NOMO-1 treated with DMSO at 0.1 percent for 48 hours (cell line): Measurements from ENCODE around the gene ARL2.
A peak's percentile ranks its signal among the peaks of the same experiment; 100 is the strongest.
"Not testable (repeated sequence)": the region's sequence is repeated elsewhere in the genome, so short reads cannot be mapped to it uniquely, and the experiment has no call there.

Experiments used
- DNase-seq: peaks from one replicate; lab custom pipeline; 2025; ENCODE audit not compliant: unreplicated experiment; lab: John Stamatoyannopoulos, UW

The ARL2 gene

DNA sequence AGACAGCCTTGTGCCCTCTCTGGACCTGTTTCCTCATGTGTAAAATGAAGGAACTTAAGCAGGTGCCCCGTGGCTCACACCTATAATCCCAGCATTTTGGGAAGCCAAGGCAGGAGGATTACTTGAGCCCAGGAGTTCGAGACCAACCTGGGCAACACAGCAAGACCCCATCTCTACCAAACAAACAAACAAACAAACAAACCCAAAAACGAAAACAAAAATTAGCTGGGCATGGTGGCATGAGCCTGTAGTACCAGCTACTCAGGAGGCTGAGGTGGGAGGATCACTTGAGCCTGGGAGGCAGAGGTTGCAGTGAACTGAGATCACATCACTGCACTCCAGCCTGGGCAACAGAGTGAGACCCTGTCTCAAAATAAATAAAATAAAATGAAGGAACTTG is 10.0 kb upstream of the ARL2 start:
- DNase-seq: not testable (repeated sequence)

DNA sequence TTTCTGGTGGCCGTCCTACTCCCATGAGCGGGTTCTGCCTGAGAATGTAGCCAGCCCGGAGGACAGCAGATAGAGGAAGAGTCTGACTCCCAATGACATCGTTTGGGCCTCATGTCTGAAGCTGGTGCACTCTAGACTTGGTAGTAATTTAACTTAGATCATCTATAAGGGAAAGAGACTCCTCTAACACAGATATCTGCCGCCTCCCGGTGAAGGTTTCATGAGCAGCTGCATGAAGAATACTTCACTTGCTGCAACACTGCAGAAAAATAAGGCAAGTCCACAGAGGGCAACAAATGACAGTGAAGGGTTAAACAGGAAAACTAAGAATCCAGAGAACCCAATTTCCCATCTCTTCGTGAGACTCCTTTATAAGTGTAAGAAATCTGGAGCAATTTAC is 5.9 kb upstream of the ARL2 start:
- no peak for DNase-seq

DNA sequence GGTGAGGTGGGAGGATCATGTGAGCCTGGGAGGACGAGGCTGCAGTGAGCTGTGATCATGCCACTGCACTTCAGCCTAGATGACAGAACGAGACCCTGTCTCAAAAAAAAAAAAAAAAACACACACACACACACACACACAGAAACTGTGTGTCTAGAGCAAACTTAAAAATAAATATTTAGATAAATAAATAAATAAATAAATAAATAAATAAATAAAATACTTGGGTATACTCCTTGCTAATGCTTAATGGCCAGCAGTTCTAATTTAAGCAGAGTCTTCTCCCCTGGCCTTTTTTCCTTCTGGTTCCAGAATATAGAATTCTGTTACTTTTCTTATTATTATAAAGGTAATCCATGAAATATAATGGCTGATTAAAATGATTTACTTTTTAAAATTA is 5.1 kb upstream of the ARL2 start:
- no peak for DNase-seq

DNA sequence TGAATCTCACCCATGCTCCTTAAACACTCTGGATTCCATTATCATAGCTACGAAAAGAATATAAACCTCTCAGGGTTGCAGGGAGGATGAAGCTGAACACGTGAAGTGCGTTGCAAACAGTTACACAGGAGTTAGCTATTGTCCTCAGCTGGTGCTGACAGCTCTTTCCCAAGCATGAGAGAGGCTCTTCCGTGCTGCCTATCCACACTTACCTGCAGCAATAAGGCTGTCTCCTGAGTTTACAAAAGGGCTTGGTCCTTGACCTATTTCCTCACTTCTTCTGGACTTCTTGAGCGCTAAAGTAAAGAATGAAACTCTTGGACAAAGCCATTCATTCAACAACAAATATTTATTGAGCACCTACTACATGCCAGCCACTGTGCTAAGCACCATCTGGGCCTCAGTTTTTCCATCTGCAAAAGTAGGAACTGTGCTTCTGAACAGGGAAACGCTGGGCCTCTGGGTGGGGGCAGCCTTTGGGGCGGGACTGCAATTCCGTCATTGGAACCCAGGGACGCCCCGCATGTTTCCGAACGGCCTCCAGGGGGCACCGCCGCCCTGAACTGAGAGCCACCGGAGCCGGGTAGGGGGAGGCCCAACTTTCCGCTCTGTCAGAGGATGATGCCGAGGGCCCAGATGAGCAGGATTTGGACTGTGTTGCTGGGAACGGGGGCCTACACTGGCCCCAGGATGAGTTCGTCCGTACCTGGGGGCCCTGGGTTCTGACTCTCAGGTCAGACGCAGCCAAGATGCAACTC is 651 bp upstream of the ARL2 start:
- DNase-seq: peak; percentile 93

DNA sequence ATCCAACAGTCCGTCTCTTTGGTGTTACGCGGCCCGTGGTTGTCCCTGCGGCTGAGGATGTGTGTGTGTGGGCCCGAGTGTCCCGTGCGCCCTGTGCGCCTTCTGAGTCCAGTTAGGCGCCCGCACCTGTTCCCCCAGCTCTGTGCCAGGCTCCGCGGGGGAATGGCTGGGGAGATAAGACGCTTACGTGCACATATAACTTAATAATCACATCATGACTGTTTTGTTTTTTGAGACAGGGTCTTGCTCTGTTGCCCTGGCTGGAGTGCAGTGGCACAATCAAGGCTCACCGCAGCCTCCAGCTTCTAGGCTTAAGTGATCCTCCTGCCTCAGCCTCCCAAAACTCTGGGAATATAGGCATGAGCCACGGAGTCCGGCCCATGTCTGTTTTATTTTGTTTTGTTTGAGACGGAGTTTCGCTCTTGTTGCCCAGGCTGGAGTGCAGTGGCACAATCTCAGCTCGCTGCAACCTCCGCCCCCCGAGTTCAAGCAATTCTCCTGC is 817 bp downstream of the ARL2 start:
- DNase-seq: peak; percentile 16

DNA sequence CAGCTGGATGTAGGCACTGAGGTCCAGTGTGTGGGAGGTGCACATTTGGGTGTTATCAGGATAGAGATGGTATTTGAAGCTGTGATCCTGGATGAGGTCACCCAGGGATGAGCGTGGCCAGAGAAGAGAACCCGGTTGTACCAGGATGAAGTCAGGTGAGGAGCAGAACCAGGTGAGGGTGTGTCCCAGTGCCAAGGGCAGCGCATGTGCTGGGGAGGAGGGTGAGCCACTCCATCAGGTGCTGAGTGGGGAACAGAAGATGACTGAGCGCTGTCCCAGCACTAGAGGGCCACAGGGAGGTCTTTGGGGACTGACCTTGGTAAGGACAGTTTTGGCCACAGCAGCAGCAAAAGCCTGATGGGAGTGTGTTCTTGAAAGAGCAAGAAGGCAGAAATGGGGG is 2.7 kb downstream of the ARL2 start:
- DNase-seq: no peak

DNA sequence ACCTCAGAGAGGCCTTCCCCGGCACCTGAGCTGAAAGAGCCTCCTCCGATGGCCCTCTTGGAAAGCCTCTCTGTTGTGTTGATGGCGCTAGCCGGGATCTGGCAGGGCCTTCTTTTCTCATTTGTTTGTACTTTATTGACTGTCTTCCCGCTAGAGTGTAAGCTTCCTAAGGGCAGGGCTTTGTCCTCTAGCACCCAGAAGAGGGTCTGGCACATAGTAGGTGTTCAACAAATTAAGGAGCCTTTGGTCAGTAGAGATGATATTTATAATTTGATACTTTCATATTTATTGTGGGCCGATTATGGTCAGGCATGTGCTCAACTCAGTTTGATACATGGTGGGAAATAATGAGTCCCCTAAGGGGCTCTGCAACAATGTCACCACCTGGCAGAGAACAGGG is 4.0 kb downstream of the ARL2 start:
- DNase-seq: no peak

DNA sequence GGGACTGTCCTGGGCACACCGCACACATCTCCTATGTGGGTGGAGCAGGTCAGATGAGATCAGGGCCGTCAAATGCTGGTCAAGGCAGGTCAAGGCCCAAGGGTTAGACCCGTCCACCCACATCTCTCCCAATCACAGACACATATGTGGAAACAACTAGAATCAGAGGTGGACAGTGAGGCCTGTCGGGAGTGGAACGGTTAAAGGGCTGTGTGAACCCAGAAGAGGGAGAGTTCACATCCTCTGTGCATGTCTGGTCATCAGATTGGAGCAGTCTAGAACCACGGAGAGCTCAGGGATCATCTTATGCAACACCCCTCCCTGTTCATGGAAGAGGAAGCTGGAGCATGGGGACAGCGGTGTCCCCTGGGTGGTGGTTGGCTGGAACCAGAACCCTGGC is 5.9 kb downstream of the ARL2 start:
- no peak for DNase-seq

DNA sequence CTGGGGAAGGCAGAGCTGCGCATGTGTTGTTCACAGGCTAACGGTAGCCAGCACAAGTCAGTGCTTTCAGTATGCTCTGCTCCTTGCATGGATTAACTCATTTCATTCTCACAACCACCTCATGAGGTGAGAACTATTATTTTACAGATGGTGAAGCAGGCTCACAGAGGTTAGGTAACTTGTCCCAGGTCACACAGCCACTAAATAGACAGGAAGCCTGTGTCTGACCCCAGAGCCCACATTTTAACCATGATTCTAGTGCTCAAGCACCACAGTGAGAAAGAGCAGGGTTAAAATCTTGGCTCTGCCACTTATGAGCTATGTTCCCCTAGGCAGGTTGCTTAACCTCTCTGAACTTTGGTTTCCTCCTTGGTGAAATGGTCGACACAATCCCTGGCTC is 7.0 kb downstream of the ARL2 start:
- no peak for DNase-seq

DNA sequence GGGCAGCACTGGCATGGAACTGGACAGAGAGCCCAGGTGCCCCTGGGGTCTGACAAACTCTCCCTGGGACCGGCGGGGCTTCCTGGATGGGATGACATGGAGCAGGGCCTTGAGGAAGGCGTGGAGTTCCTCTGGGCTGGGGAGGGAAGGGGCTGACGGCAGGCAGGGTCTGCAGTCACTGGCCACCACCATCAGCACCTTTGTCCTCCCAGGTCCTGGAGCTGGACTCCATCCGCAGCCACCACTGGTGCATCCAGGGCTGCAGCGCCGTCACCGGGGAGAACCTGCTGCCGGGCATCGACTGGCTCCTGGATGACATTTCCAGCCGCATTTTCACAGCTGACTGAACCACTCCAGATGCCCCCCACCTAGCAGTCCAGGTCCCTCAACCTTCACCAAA is 7.5 kb downstream of the ARL2 start:
- DNase-seq: no peak

DNA sequence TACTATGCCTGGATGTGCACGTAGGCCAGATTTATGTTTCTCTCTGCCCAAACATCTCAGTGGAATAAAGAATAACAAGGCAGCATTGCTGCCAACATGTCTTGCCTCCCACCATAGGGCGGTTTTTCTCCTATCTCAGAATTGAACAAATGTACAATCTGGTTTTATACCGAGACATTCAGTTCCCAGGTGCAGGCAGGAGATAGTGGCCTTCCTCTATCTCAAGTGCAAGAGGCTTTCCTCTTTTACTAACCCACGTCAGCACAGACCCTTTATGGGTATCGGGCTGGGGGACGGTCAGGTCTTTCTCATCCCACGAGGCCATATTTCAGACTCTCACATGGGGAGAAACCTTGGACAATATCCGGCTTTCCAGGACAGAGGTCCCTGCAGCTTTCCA is 9.5 kb downstream of the ARL2 start:
- not testable (repeated sequence) for DNase-seq

DNA sequence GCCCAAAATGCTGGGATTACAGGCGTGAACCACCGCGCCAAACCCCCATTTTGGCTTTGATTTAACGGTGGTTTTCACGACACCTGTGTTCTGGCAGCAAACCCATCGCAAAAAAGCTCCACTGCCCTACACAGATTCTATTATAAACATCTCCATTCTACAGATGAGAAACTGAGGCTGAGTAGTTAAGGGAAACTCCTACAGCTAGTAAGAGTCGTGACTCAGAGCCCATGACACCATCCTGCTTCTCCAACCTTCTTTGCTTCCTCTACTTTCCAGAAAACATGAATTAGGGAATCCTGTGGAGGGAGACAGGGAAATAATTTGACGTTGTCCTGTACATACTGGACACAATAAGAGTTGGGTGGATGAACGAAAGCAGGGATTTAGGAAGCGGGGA is 12.8 kb downstream of the ARL2 start:
- DNase-seq: no peak

DNA sequence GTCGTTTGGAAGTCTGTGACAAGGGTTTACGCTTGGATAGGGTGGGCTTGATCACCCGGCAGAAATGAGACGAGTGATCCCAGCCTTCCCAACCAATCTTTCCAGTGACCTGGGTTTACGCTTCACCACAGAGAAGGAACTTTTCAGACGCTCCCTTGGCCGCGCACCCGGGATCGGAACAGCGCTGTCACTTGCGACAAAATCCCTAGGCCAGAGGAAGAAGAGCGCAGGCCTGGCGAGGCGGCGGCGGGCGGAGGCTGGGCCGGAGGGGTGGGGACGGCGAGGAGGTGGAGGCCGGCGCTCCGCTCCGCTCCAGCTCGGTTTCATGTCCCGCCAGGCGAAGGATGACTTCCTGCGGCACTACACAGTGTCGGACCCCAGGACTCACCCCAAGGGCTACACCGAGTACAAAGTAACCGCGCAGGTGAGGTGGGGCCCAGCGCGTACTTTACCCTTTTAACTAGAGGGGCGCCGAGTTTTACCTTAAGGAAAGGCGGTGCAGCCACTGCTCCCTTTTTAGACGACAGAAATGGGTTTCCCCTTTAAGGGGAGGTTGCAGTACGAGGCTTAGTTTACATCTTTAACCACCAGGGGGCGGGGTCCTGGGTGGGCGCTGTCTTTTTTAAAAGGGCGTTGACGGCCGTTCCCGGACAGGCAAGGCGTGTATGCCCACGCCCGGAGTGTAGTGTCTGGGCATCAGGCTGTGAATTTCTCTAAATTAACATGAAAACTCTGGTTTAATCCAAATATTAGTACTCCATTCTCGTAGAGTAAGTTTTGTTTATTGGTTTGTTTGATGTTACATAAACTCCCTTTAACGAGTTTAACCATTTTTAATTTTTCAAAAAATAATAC is 13.5 kb downstream of the ARL2 start, which contains the start of gene SNX15:
Gene SNX15 (plus strand): TSS at position 227 of the 855 bp plus-strand sequence. CDS start 99 bp downstream, at position 326.
- peak; percentile 96 for DNase-seq

DNA sequence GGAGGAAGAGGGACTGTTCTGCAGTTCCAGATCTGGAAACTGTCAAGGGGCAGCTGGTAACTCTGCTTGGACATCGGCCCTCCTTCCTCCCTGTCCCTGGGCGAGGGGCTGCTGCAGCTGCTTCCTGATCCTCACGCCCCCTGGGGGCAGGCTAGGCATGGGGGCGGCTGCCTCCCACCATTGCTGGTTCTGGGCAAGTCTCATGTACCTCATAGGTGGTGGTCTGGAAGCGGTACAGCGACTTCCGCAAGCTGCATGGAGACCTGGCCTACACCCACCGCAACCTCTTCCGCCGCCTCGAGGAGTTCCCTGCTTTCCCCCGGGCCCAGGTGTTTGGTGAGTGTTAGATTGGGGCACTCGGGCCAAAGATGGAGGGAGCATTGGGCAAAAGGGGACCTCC is 18.3 kb downstream of the ARL2 start:
- DNase-seq: no peak

DNA sequence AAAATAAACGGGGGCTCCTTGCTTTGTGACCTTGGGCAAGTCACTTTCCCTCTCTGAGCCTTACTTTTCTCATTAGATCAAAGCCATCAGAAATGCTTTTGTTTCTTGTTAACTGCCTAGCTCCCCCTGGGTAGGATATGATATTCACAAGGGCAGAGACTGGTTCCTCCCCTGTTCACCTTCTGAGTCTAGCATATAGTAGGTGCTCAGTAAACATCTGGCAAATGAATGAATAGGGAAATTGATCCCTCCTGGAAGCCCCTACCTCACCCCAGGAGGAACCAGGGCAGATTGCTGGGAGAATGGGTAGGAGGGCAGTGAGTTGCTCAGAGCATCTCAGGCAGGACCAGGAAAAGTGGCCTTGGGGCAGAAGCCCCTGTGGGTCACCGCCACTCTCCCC is 20.5 kb downstream of the ARL2 start:
- DNase-seq: no peak

DNA sequence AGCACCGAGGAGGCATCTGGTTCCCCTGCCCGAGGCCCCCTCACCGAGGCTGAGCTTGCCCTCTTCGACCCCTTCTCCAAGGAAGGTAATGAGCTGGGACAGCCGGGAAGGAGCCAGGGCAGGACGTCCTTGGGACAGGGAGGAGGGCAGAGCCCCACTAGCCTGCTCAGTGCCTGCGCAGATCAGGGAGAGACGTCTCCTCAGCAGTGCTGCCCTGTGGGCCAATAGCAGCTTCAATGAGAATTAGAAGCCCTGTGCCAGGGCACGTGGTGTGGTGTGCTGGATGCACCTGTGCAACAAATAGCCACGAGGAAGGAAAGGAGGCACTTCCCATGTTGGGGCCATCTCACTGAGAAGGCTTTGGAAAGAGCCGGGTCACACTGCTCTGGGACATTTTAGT is 21.6 kb downstream of the ARL2 start:
- no peak for DNase-seq

DNA sequence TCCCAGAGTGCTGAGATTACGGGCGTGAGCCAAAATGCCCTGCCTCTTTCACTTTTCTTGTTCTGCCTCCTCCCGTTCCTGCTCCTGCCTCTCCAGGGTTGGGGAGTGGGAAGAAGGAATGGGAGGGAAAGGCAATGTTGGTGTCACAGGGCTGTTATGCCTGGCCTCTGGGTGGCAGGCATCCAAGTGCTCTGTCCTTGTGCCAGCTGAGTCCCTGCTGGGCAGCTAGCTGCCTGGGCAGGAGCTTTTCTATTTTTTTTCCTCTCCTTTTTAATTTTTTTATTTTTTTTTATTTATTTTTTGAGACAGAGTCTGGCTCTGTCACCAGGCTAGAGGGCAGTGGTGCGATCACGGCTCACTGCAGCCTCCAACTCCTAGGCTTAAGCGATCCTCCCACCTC is 23.0 kb downstream of the ARL2 start:
- DNase-seq: no peak

DNA sequence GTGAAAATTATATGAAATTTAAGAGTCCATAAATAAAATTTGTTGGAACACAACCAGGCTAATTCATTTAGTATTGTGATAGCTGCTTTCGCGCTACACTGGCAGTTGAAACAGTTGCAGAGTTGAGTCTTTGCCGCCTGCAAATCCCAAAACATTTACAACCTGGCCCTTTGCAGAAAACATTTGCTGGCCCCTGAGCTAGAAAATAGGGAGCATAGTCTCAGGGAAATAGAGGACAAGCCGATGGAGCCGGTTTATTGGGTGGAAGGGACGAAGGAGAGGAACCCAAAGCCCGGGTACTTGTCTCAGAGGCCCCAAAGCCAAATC is 26.5 kb downstream of the ARL2 start:
- no peak for DNase-seq

DNA sequence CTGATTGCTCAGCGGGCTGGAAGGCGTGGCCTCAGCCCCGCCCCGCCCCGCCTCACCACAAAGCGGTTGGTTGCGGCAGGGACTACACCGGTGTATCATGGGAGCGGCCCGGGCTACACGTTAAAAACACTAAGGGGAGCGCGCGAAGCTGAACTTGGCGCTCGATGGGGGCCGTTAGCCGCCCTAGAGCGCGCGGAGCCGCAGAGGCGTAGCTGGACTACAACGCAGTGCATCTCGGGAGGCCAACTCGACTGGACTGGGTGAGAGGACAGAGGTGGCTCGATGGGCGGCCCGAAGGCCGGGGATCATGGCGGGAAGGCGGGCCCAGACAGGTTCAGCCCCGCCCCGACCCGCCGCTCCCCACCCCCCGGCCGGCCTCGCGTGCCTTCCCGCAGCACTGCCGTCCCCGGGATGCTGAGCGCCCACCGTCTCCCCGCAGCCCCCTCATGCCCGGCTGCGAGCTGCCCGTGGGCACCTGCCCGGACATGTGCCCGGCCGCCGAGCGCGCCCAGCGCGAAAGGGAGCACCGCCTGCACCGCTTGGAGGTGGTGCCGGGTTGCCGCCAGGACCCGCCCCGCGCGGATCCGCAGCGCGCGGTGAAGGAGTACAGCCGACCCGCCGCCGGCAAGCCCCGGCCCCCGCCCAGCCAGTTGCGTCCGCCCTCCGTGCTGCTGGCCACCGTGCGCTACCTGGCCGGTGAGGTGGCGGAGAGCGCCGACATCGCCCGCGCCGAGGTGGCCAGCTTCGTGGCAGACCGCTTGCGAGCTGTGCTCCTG is 27.1 kb downstream of the ARL2 start, which contains the start of gene SAC3D1:
Gene SAC3D1 (plus strand): TSS at position 364 of the 776 bp plus-strand sequence. CDS start 83 bp downstream, at position 447.
- DNase-seq: peak; percentile 97

DNA sequence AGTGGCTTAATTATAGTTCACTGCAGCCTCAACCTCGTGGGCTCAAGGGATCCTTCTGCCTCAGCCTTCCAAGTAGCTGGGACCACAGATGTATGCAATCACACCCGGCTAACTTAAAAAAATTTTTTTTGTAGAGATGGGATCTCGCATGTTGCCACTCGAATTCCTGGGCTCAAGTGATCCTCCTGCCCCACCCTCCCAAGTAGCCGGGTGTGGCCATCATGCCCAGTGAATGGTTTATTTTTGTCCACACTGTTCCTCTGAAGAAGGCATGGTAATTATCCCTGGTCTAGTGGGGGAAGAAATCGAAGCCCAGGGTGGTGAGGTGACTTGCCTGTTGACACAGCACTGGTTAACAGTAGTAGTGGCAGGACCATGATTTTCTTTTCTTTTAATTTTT is 28.9 kb downstream of the ARL2 start:
- DNase-seq: no peak

DNA sequence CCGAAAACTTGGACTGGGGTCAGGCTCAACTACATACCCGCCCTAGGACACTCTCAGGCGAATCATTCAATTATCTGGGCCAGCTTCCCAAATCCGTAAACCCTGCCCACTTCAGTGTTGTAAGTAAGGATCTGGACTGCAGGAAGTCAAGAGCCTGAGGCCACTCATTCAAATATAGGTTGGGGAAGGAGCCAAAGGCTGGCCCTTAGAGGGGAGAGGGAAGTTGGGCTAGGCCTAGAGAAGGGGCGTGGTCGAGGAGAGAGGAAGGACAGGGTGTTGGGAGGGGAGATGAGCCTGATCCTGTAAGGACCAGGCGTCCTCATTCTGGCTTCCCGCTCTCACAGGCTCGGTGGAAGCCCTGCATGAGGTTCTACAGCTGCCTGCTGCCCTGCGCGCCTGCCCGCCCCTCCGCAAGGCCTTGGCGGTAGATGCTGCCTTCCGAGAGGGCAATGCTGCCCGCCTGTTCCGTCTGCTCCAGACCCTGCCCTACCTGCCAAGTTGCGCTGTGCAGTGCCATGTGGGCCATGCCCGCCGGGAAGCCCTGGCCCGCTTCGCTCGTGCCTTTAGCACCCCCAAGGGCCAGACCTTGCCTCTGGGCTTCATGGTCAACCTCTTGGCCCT is 30.0 kb downstream of the ARL2 start:
- DNase-seq: peak; percentile 60
